ENCODE measurements around the gene NOP10.

GRCh38 chr15:34355241-34355640 is 12.3 kb upstream of the NOP10 start:
- TF ChIP-seq CTCF (IDR thresholded peaks at IDR 0.05) (no peak), POLR2A (IDR thresholded peaks at IDR 0.05) (no peak)

Measured in heart left ventricle (tissue), 13 donors.